Spleen (tissue), 7 donors: ENCODE data around the gene ZMYM4.

ENCODE experiments used
- CTCF ChIP-seq, 11 experiments: fragments of 200-600 bp in 7 of 11; fragments of 450-650 bp in 4 of 11; sonication (generic) in 4 of 11; IDR thresholded peaks in 8 of 11; conservative IDR thresholded peaks in 3 of 11; 1 replicate in 7 of 11; 2 replicates in 4 of 11; pipeline versions ENCODE4 v1.4.0 to v1.8.0; 2016 to 2021; ENCODE audit warnings: antibody characterized with exemption in 11 of 11, inconsistent platforms in 4 of 11, mild to moderate bottlenecking in 1 of 11
- POLR2A ChIP-seq, 3 donors: fragments of 450-650 bp; IDR thresholded peaks; one replicate each; pipeline ENCODE4 v1.5.1; 2017; ENCODE audit warnings: antibody characterized with exemption in 3 of 3, mild to moderate bottlenecking in 1 of 3
- POLR2AphosphoS5 ChIP-seq, 3 donors: sonication (generic); formaldehyde crosslinking; IDR thresholded peaks; one replicate each; pipeline ENCODE4 v1.5.1; 2017; ENCODE audit warnings: antibody characterized with exemption in 3 of 3
- donor health status: DM: no; HTN: no; CAD: no; lungs with moderate emphysema.
- donor health status: DM: no; HTN: no; CAD: no.
- donor health status: DM: no; HTN: no; CAD: no.

DNA sequence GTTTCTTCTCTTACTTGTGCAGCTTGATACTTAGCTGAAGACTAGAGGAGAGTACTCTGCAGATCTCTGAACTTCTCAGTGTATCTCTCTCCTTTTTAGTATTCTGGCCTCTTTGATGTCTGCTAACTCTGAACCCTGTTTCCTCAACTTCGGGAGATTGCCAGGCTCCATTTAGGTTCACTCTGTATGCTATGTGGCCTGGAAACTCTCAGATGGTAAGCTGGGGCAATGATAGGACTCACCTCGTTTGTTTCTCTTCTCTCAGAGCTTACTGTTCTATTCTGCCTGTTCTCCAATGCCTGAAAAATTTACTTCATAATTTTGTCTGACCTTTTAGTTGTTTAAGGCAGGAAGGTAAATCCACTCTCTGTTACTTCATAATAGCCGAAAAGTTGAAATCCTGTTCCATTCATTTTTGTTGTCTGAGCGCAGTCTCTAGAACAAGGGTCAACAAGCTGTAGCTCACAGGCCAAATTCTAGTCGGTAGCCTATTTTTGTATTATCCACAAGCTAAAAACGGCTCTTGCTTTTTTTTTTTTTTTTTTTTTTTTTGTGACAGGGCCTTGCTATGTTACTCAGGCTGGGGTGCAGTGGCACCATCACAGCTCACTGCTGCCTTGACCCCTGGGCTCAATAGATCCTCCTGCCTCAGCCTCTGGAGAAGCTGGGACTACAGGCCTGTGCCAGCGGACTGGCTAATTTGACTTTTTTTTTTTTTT, 33.3 kb downstream of the ZMYM4 start:
- TF ChIP-seq POLR2AphosphoS5 (IDR thresholded peaks at IDR 0.05) (no peak), CTCF (IDR thresholded peaks at IDR 0.05 in 8 of 11, conservative IDR thresholded peaks at IDR 0.05 in 3 of 11) (no peak), POLR2A (IDR thresholded peaks at IDR 0.05) (no peak)
